K562 (cell line): ENCODE data around the gene DAGLA. TPM values are rescaled to one million over a fixed set of nuclear protein-coding genes. Genes with fewer than 3 reads are reported as not detected.

Experiments used
- C11orf30 ChIP-seq: fragments of 450-650 bp; IDR thresholded peaks from 2 replicates; pipeline ENCODE4 v1.6.1; 2016; ENCODE audit warnings: low read depth, mild to moderate bottlenecking
- CHD1 ChIP-seq: fragments of 200-600 bp; sonication (generic); IDR thresholded peaks from one replicate; pipeline ENCODE4 v1.6.1; 2012; ENCODE audit warnings: mild to moderate bottlenecking, moderate library complexity, low read length, inconsistent platforms
- CREB1 ChIP-seq, 2 experiments: sonication (generic) in 1 of 2; formaldehyde crosslinking in 1 of 2; IDR thresholded peaks; 2 replicates each; pipeline versions ENCODE4 v1.6.1 to v1.8.0; 2012 to 2022; ENCODE audit warnings: inconsistent platforms in 1 of 2, mild to moderate bottlenecking in 1 of 2, missing genetic modification reagents in 1 of 2, moderate library complexity in 1 of 2
- CREB3 ChIP-seq: fragments of 450-650 bp; conservative IDR thresholded peaks from 2 replicates; pipeline ENCODE4 v1.6.1; 2016; ENCODE audit warnings: missing genetic modification characterization, low read depth, mild to moderate bottlenecking, missing compliant biosample characterization, moderate library complexity
- GABPA ChIP-seq: fragments of 200-800 bp; sonication (Bioruptor generic); conservative IDR thresholded peaks from 2 replicates; pipeline ENCODE4 v1.6.1; 2016; ENCODE audit warnings: low read depth, missing genetic modification characterization, missing compliant biosample characterization
- GTF2E2 ChIP-seq: fragments of 200-800 bp; sonication (Bioruptor generic); IDR thresholded peaks from 2 replicates; pipeline ENCODE4 v1.6.1; 2016; ENCODE audit warnings: missing genetic modification characterization, missing compliant biosample characterization
- KLF1 ChIP-seq: fragments of 450-650 bp; IDR thresholded peaks from 2 replicates; pipeline ENCODE4 v1.6.1; 2016; ENCODE audit warnings: missing genetic modification characterization, missing compliant biosample characterization
- MBD1 ChIP-seq: fragments of 250-450 bp; sonication (Bioruptor Pico); IDR thresholded peaks from 2 replicates; pipeline ENCODE4 v1.8.0; 2022; ENCODE audit warnings: inconsistent platforms
- MCM3 ChIP-seq: fragments of 450-650 bp; IDR thresholded peaks from 2 replicates; pipeline ENCODE4 v1.6.1; 2016
- PKNOX1 ChIP-seq: fragments of 450-650 bp; IDR thresholded peaks from 2 replicates; pipeline ENCODE4 v1.6.1; 2016
- PTBP1 ChIP-seq: fragments of 200-400 bp; formaldehyde crosslinking; IDR thresholded peaks from 2 replicates; pipeline ENCODE4 v1.6.1; 2017; ENCODE audit warnings: low read depth, low read length
- RAD21 ChIP-seq, 2 experiments: fragments of 250-450 bp in 1 of 2; fragments of 450-650 bp in 1 of 2; sonication (Bioruptor Pico) in 1 of 2; formaldehyde crosslinking in 1 of 2; IDR thresholded peaks in 1 of 2; conservative IDR thresholded peaks in 1 of 2; 2 replicates each; pipeline versions ENCODE4 v1.4.0 to v1.8.0; 2020 to 2022; ENCODE audit warnings: mild to moderate bottlenecking in 2 of 2, moderate library complexity in 1 of 2
- SAFB ChIP-seq: fragments of 200-400 bp; formaldehyde crosslinking; IDR thresholded peaks from 2 replicates; pipeline ENCODE4 v1.6.1; 2017; ENCODE audit warnings: low read depth, low read length, borderline replicate concordance
- ZC3H11A ChIP-seq: IDR thresholded peaks from 2 replicates; pipeline ENCODE4 v1.6.1; 2012; ENCODE audit warnings: low read depth, low read length, improper control_type of control experiment
- ZNF165 ChIP-seq: fragments of 250-450 bp; sonication (Bioruptor Pico); IDR thresholded peaks from 2 replicates; pipeline ENCODE4 v1.4.0; 2020; ENCODE audit warnings: borderline replicate concordance
- ZNF23 ChIP-seq: fragments of 250-450 bp; sonication (Bioruptor Pico); IDR thresholded peaks from 2 replicates; pipeline ENCODE4 v1.4.0; 2020; ENCODE audit warnings: mild to moderate bottlenecking
- ZNF444 ChIP-seq: fragments of 250-450 bp; sonication (Bioruptor Pico); IDR thresholded peaks from 2 replicates; pipeline ENCODE4 v1.4.0; 2020; ENCODE audit warnings: mild to moderate bottlenecking, moderate library complexity
- ZNF583 ChIP-seq: fragments of 250-450 bp; sonication (Bioruptor Pico); IDR thresholded peaks from 2 replicates; pipeline ENCODE4 v1.4.0; 2020
- polyA plus RNA-seq, 8 experiments: library from polyadenylated mRNA; depleted of rRNA in 4 of 8; stranded (reverse) in 5 of 8; unstranded in 3 of 8; fragments of >200 nt; fragmentation: Nextera tagmentation in 2 of 8; fragmentation: Illumina TruSeq in 1 of 8; extraction: Ambion mirVana in 2 of 8; extraction: Trizol in 1 of 8; gene quantifications; 2 replicates each; pipeline versions ENCODE4 v1.2.1 to v1.2.3, GENCODE V29; 2011 to 2014; ENCODE audit warnings: inconsistent platforms in 1 of 8, missing spikeins in 1 of 8
- total RNA-seq, 7 experiments: library from RNA; depleted of rRNA in 6 of 7; stranded (reverse); fragments of >200 nt in 6 of 7; fragmentation: Illumina TruSeq in 2 of 7; extraction: Trizol in 2 of 7; gene quantifications; 2 replicates each; pipeline versions ENCODE4 v1.2.1 to v1.2.3, GENCODE V29; 2011 to 2021; ENCODE audit warnings: low replicate concordance in 1 of 7
- TF ChIP-seq, protein P1 (sequence below): sonication (generic); formaldehyde crosslinking; IDR thresholded peaks from 2 replicates; pipeline ENCODE4 v1.9.0; 2022; ENCODE audit warnings: mild to moderate bottlenecking, missing genetic modification reagents
- TF ChIP-seq, protein P2 (sequence below), 3 experiments: IDR thresholded peaks in 2 of 3; conservative IDR thresholded peaks in 1 of 3; 2 replicates each; pipeline ENCODE4 v1.5.1; 2011 to 2012; ENCODE audit warnings: low read length in 3 of 3, mild to moderate bottlenecking in 3 of 3, control low read depth in 2 of 3, improper control_type of control experiment in 1 of 3, inconsistent platforms in 1 of 3, low read depth in 1 of 3, mixed read lengths in 1 of 3, moderate library complexity in 1 of 3; ENCODE audit not compliant: insufficient read depth in 2 of 3
- TF ChIP-seq, protein P3 (sequence below): fragments of 200-800 bp; sonication (Bioruptor generic); IDR thresholded peaks from 2 replicates; pipeline ENCODE4 v1.6.1; 2017; ENCODE audit warnings: missing genetic modification characterization, missing compliant biosample characterization

The DAGLA gene
- total and polyA plus RNA-seq, 9 of the 15 experiments (the other 6 are each of a cell fraction or from before 2014, with no cell fraction given) = 0.03 to 0.16 (median 0.04) TPM; not detected in 4

- TF ChIP-seq CHD1 (no peak), RAD21 (CRISPR knock-in tag; conservative IDR thresholded peaks at IDR 0.05 in 1 of 2, IDR thresholded peaks at IDR 0.05 in 1 of 2) (peak in 1 of 2 experiments; percentile 32; a peak in 2 of 4 replicates), GABPA (tag) (no peak), KLF1 (tag) (no peak), MCM3 (no peak), CREB3 (tag) (no peak), ZNF23 (CRISPR knock-in tag) (no peak), PKNOX1 (peak; percentile 78), SAFB (no peak), ZC3H11A (no peak), C11orf30 (no peak), CREB1 (IDR thresholded peaks at IDR 0.05) (no peak), CREB1 (CRISPR knock-in tag; IDR thresholded peaks at IDR 0.05) (0 out of 2 replicates have a peak, but pooled peaks have one; percentile 17), MBD1 (CRISPR knock-in tag) (no peak), PTBP1 (no peak), ZNF165 (CRISPR knock-in tag) (no peak), GTF2E2 (tag) (no peak), ZNF444 (CRISPR knock-in tag) (no peak), ZNF583 (CRISPR knock-in tag) (no peak)
- TF ChIP-seq, protein P1, sequence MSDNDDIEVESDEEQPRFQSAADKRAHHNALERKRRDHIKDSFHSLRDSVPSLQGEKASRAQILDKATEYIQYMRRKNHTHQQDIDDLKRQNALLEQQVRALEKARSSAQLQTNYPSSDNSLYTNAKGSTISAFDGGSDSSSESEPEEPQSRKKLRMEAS = no peak
- TF ChIP-seq, protein P2, sequence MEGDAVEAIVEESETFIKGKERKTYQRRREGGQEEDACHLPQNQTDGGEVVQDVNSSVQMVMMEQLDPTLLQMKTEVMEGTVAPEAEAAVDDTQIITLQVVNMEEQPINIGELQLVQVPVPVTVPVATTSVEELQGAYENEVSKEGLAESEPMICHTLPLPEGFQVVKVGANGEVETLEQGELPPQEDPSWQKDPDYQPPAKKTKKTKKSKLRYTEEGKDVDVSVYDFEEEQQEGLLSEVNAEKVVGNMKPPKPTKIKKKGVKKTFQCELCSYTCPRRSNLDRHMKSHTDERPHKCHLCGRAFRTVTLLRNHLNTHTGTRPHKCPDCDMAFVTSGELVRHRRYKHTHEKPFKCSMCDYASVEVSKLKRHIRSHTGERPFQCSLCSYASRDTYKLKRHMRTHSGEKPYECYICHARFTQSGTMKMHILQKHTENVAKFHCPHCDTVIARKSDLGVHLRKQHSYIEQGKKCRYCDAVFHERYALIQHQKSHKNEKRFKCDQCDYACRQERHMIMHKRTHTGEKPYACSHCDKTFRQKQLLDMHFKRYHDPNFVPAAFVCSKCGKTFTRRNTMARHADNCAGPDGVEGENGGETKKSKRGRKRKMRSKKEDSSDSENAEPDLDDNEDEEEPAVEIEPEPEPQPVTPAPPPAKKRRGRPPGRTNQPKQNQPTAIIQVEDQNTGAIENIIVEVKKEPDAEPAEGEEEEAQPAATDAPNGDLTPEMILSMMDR (IDR thresholded peaks at IDR 0.05 in 2 of 3, conservative IDR thresholded peaks at IDR 0.05 in 1 of 3; ENCODE audit: insufficient read depth in 2 of 3, low read depth in 1 of 3, low read length in 3 of 3) = peak; percentile 64 to 76 (median 72)
- TF ChIP-seq, protein P3, sequence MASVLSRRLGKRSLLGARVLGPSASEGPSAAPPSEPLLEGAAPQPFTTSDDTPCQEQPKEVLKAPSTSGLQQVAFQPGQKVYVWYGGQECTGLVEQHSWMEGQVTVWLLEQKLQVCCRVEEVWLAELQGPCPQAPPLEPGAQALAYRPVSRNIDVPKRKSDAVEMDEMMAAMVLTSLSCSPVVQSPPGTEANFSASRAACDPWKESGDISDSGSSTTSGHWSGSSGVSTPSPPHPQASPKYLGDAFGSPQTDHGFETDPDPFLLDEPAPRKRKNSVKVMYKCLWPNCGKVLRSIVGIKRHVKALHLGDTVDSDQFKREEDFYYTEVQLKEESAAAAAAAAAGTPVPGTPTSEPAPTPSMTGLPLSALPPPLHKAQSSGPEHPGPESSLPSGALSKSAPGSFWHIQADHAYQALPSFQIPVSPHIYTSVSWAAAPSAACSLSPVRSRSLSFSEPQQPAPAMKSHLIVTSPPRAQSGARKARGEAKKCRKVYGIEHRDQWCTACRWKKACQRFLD (CRISPR knock-in tag) = no peak
Measured at GRCh38 chr11:61671527-61671926, 8.7 kb upstream of the DAGLA start (continued).
